ENCODE data around the gene ASAP3. TPM values are rescaled to one million over a fixed set of nuclear protein-coding genes. Genes with fewer than 3 reads are reported as not detected.

ASAP3 gene
- total and polyA plus RNA-seq, 2 donors (not counting 3 experiments of a cell fraction or from before 2014, with no cell fraction given) = 12.5 to 14.2 TPM

DNA sequence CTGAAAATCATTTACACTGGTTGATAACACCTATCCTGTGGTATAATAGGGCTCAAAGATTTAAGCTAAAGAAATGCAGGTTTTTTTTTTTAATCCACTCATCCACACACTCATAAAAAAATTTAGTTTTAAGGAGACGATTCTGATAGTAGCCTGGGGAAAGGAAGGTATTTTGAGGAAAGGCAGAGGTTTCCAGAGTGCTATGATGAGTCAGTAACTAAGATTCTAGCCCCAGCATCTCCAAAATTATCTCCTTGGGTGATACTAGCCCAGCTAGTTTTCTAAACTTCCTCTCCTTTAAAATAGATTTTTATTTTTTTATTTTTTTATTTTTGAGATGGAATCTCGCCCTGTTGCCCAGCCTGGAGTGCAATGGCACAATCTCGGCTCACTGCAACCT lies 20.7 kb downstream of the ASAP3 start:
- Histone ChIP-seq H3K27me3 (ENCODE audit: control insufficient read depth in 2 of 2, insufficient read depth in 2 of 2, low read length in 2 of 2) (peaks cover 0 to 3% of the 10 kb centered on the region in 2 experiments), H3K27ac (ENCODE audit: insufficient read depth, low read depth, low read length) (no peak overlapping the region), H2AFZ (ENCODE audit: low read depth, low read length) (no peak overlapping the region), H3K4me3 (replicated peaks in 1 of 3; ENCODE audit: insufficient read depth in 1 of 3, low read depth in 1 of 3, low read length in 3 of 3) (no peak overlapping the region), H4K20me1 (replicated peaks; ENCODE audit: control insufficient read depth, extremely low read depth, insufficient read depth, low read length) (no peaks in the 10 kb centered on the region), H3K9ac (replicated peaks; ENCODE audit: extremely low read depth, insufficient read depth, low read length) (no peak overlapping the region), H3K9me1 (replicated peaks; ENCODE audit: control insufficient read depth, extremely low read depth, insufficient read depth, low read length) (no peaks in the 10 kb centered on the region), H3K9me3 (replicated peaks; ENCODE audit: control insufficient read depth, insufficient read depth, low read length) (no peaks in the 10 kb centered on the region), H3K4me1 (ENCODE audit: control insufficient read depth, extremely low read depth, insufficient read depth, low read length) (no peaks in the 10 kb centered on the region), H3K79me2 (ENCODE audit: control insufficient read depth, insufficient read depth, low read length) (no peaks in the 10 kb centered on the region), H3K36me3 (ENCODE audit: control insufficient read depth in 2 of 2, extremely low read depth in 1 of 2, insufficient read depth in 2 of 2, low read length in 2 of 2) (no peaks in the 10 kb centered on the region), H3K4me2 (ENCODE audit: insufficient read depth, low read length) (no peak overlapping the region)
- FAIRE-seq (no peak), DNase-seq (ENCODE audit: low read depth, low spot score) (no peak)
- TF ChIP-seq POLR2AphosphoS5 (IDR thresholded peaks at IDR 0.05; ENCODE audit: insufficient read depth, low read depth, low read length) (no peak), POLR2A (IDR thresholded peaks at IDR 0.05; ENCODE audit: low read depth, low read length) (no peak), FOS (IDR thresholded peaks at IDR 0.05; ENCODE audit: borderline replicate concordance, insufficient read depth, low read length) (no peak), EZH2 (IDR thresholded peaks at IDR 0.05; ENCODE audit: borderline replicate concordance, low read depth, low read length, severe bottlenecking) (no peak), GATA2 (IDR thresholded peaks at IDR 0.05; ENCODE audit: insufficient read depth, insufficient read length, low read depth, low read length) (no peak), JUN (IDR thresholded peaks at IDR 0.05; ENCODE audit: borderline replicate concordance, insufficient read depth, insufficient read length, low read depth) (no peak), MYC (IDR thresholded peaks at IDR 0.05; ENCODE audit: low read depth, low read length) (no peak)
- TF ChIP-seq, protein P1, sequence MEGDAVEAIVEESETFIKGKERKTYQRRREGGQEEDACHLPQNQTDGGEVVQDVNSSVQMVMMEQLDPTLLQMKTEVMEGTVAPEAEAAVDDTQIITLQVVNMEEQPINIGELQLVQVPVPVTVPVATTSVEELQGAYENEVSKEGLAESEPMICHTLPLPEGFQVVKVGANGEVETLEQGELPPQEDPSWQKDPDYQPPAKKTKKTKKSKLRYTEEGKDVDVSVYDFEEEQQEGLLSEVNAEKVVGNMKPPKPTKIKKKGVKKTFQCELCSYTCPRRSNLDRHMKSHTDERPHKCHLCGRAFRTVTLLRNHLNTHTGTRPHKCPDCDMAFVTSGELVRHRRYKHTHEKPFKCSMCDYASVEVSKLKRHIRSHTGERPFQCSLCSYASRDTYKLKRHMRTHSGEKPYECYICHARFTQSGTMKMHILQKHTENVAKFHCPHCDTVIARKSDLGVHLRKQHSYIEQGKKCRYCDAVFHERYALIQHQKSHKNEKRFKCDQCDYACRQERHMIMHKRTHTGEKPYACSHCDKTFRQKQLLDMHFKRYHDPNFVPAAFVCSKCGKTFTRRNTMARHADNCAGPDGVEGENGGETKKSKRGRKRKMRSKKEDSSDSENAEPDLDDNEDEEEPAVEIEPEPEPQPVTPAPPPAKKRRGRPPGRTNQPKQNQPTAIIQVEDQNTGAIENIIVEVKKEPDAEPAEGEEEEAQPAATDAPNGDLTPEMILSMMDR (IDR thresholded peaks at IDR 0.05; ENCODE audit: extremely low read depth in 1 of 2, insufficient read depth in 1 of 2, low read depth in 1 of 2, low read length in 2 of 2) = no peak
- TF ChIP-seq, protein P2, sequence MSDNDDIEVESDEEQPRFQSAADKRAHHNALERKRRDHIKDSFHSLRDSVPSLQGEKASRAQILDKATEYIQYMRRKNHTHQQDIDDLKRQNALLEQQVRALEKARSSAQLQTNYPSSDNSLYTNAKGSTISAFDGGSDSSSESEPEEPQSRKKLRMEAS (IDR thresholded peaks at IDR 0.05; ENCODE audit: insufficient read depth, insufficient read length) = no peak
- dilution Hi-C loops (cut with MboI; ENCODE audit: extremely low pct_ligation_motif_present, low sequenced_read_pairs) = no loop called here
- CTCF ChIA-PET = interaction anchor here (0.8 to 2.7 kb wide), 2 partner anchors 34 to 77 kb away, joined by 4 to 11 read pairs; no protein-coding TSS in a partner anchor
- BruUV-seq (replicated peaks) = no TSS peak
- intact Hi-C loops (cut with micrococcal nuclease) = no loop called here
- POLR2A ChIA-PET = no interaction called here

Data from endothelial cell of umbilical vein (primary cell).